ENCODE results near the gene PSMC6.

DNA sequence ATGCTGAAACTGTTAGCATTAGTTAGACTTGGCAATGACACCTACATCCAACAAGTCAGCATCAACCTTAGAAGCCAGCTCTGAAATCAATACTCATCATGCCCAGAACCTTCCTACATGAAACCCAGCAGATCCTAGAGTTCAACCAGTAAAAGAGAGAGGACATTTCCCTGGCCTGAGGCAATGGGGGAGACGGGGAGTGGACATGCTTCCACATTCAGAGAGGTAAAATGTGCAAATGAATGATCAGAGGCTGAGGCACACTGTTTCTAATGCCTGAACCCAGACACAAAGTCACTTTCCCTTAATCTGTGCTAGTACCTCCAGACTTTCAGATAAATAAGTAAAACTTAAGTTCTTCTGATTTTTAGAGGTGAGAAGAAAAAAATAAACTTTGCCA, 46.2 kb upstream of the PSMC6 start:
- TF ChIP-seq FOXM1 (IDR thresholded peaks at IDR 0.05; ENCODE audit: borderline replicate concordance) (no peak), HDGF (IDR thresholded peaks at IDR 0.05; ENCODE audit: borderline replicate concordance) (no peak), BHLHE40 (IDR thresholded peaks at IDR 0.05; ENCODE audit: borderline replicate concordance) (no peak), TARDBP (IDR thresholded peaks at IDR 0.05) (no peak)
